ENCODE results near the gene CBLN3. TPM values are rescaled to one million over a fixed set of nuclear protein-coding genes. Genes with fewer than 3 reads are reported as not detected.
A peak's percentile ranks its signal among the peaks of the same experiment; 100 is the strongest.

The CBLN3 gene
- total RNA-seq, 1 donor from 2014 or later, result 1.9 TPM

DNA sequence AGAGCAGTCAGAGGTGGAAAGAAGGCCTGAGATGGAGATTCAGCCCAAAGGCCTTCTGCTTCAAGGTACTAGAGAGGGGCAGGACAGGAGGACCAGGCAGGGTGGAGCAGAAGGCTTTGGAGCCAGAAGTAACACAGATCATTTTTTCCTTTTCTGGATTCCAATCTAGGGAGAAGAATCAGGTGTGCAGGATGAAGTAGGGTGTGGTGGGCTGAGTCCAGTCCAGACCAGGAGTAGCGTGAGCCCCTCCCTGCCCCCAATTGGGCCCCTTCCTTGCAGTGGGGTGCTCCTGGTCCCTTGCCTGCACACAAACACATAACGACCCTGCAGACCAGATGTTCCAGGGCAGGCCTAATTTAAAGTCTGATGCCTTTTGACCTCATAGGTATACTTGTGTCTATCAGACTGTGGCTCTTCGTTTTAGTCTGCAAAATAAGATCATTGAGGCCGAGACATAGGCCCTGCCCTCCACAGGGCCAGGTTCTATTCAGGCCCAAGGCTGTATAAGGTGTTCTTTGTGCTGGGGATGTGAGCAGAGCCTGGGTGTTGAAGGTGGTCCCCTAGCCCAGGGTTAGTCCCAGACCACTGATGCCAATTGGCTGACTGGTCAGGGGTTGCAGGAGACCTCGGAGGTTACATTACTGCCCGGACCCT is 31.7 kb downstream of the CBLN3 start:
- peaks cover 10% of the 10 kb centered on the region for H3K27me3 Mint-ChIP-seq
- TF ChIP-seq, protein P1, sequence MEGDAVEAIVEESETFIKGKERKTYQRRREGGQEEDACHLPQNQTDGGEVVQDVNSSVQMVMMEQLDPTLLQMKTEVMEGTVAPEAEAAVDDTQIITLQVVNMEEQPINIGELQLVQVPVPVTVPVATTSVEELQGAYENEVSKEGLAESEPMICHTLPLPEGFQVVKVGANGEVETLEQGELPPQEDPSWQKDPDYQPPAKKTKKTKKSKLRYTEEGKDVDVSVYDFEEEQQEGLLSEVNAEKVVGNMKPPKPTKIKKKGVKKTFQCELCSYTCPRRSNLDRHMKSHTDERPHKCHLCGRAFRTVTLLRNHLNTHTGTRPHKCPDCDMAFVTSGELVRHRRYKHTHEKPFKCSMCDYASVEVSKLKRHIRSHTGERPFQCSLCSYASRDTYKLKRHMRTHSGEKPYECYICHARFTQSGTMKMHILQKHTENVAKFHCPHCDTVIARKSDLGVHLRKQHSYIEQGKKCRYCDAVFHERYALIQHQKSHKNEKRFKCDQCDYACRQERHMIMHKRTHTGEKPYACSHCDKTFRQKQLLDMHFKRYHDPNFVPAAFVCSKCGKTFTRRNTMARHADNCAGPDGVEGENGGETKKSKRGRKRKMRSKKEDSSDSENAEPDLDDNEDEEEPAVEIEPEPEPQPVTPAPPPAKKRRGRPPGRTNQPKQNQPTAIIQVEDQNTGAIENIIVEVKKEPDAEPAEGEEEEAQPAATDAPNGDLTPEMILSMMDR (IDR thresholded peaks at IDR 0.05; ENCODE audit: unreplicated experiment), result no peak
- H3K9me3 Mint-ChIP-seq (ENCODE audit: low read depth), result no peaks in the 10 kb centered on the region
- H3K4me1 Mint-ChIP-seq (ENCODE audit: low read depth), result peaks cover 21% of the 10 kb centered on the region
- no peak for DNase-seq (ENCODE audit: low spot score, unreplicated experiment)
- H3K4me3 Mint-ChIP-seq (ENCODE audit: low read depth), result peak overlapping the region; percentile 48
- no peak overlapping the region for H3K27ac Mint-ChIP-seq
- no peaks in the 10 kb centered on the region for H3K36me3 Mint-ChIP-seq (ENCODE audit: insufficient read depth)

DNA sequence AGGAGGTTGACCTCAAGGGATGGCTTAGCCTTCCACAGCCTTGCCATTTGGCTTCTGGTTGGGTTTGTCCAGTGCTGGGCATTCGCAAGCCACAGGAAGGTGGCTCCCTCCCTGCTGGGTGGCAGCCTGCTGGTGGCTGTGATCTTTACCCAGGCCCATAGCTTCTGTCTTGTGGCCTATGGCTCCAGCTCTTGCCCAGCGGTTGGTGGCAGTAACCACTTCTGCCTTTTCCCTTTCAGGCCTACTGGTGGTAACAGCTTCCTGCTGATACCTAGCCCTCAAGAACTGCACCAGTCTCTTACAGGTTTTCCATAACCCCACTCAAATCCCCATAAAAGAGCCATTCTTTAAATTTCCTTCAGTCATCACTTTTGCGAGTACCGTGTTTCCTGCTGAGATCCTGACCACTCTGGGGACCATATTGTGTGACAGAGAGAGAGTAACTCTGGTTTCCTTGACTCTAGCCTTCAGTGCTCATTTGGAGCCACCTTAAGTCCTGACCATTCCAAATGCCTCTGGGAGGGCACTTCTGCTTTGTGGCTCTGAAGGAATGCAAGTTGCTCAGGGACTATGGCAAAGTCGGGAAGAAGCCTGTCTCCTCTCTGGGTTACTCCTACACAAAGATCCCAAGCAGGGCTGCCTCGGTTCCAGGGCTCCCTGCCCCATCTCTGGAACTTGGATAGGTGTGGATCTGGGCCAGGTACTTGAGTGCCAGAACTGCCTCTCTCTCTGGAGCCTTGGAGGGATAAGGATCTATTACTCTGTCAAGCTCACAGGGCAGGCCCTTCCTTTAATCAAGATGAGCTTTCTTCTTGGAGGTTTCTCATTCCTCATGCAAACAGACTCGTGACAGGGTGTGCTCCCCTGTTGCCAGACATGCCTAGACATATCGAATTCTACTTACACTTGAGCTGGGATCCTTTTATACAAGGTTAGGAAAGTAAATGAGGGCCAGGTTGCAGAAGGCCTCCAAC is 33.6 kb downstream of the CBLN3 start:
- peaks cover 12% of the 10 kb centered on the region for H3K27me3 Mint-ChIP-seq
- H3K4me3 Mint-ChIP-seq (ENCODE audit: low read depth), result no peak overlapping the region
- H3K27ac Mint-ChIP-seq, result no peak overlapping the region
- H3K9me3 Mint-ChIP-seq (ENCODE audit: low read depth), result no peaks in the 10 kb centered on the region
- TF ChIP-seq, protein P1 (IDR thresholded peaks at IDR 0.05; ENCODE audit: unreplicated experiment), result no peak
- DNase-seq (ENCODE audit: low spot score, unreplicated experiment), result no peak
- H3K4me1 Mint-ChIP-seq (ENCODE audit: low read depth), result peaks cover 13% of the 10 kb centered on the region
- no peaks in the 10 kb centered on the region for H3K36me3 Mint-ChIP-seq (ENCODE audit: insufficient read depth)

DNA sequence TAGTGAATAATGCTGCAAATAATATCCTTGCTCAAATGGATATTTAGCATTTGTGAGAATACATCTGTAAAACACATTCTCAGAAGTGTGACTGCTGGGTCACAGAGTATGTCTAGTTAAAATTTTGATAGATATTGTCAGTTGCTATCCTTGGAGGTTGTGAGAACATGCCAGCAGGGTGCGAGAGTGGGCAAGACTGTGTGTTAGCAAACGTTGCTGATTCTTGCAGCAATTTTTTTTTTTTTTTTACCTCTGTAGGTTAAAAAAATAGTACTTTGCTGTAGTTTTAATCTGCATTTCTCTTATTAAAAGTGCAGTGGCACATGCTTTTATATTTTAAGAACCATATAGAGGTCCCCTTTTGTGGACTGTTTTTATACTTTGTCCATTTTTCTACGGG is 35.2 kb downstream of the CBLN3 start:
- Mint-ChIP-seq H3K4me3 (ENCODE audit: low read depth) (no peak overlapping the region), H3K27ac (no peak overlapping the region), H3K36me3 (ENCODE audit: insufficient read depth) (no peaks in the 10 kb centered on the region), H3K27me3 (peaks cover 22% of the 10 kb centered on the region), H3K4me1 (ENCODE audit: low read depth) (peaks cover 3% of the 10 kb centered on the region), H3K9me3 (ENCODE audit: low read depth) (no peaks in the 10 kb centered on the region)
- DNase-seq (ENCODE audit: low spot score, unreplicated experiment), result no peak
- TF ChIP-seq, protein P1 (IDR thresholded peaks at IDR 0.05; ENCODE audit: unreplicated experiment), result no peak

DNA sequence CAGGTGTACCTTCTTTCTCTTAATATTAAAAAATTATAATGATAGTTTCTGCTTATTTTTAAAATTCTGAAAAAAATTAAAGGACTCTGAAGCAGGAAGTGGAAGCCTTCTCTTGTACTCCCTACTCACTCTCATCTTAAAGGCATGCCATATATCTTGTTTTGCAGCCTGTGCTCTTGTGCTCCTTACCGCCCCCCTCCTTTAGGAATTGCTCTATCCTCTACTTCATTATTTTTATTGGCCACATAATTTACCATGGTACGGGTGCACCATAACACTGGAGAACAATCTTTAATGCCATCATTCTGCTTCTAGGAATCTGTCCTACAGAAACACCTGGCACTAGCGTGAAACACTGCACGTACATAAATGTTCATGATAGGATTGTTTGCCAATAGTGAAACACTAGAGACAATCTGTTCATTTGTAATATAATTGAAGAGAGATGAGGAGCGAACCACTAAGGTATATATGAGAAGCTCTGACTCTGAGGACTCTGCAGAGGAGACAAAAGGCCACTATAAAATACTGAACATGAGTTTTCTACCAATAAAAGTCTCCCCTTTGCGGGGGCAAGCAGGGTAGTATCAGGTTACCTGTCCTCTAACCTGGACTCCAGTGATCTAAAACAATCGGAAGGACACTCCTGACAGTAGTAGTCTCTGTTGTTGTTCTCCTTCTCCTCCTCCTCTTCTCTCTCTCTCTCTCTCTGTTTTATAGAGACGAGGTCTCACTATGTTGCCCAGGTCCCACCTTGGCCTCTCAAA is 37.0 kb downstream of the CBLN3 start:
- TF ChIP-seq, protein P1 (IDR thresholded peaks at IDR 0.05; ENCODE audit: unreplicated experiment), result no peak
- Mint-ChIP-seq H3K4me1 (ENCODE audit: low read depth) (peaks cover 7% of the 10 kb centered on the region), H3K27ac (no peak overlapping the region), H3K36me3 (ENCODE audit: insufficient read depth) (no peaks in the 10 kb centered on the region), H3K4me3 (ENCODE audit: low read depth) (no peak overlapping the region), H3K9me3 (ENCODE audit: low read depth) (no peaks in the 10 kb centered on the region), H3K27me3 (peaks cover 38% of the 10 kb centered on the region)
- no peak for DNase-seq (ENCODE audit: low spot score, unreplicated experiment)
